ENCODE results near the gene NLN.
"Not testable (repeated sequence)": the region's sequence is repeated elsewhere in the genome, so short reads cannot be mapped to it uniquely, and the experiment has no call there.

GRCh38 chr5:65871776-65872175 lies 149.8 kb downstream of the NLN start:
- TF ChIP-seq, protein P1, sequence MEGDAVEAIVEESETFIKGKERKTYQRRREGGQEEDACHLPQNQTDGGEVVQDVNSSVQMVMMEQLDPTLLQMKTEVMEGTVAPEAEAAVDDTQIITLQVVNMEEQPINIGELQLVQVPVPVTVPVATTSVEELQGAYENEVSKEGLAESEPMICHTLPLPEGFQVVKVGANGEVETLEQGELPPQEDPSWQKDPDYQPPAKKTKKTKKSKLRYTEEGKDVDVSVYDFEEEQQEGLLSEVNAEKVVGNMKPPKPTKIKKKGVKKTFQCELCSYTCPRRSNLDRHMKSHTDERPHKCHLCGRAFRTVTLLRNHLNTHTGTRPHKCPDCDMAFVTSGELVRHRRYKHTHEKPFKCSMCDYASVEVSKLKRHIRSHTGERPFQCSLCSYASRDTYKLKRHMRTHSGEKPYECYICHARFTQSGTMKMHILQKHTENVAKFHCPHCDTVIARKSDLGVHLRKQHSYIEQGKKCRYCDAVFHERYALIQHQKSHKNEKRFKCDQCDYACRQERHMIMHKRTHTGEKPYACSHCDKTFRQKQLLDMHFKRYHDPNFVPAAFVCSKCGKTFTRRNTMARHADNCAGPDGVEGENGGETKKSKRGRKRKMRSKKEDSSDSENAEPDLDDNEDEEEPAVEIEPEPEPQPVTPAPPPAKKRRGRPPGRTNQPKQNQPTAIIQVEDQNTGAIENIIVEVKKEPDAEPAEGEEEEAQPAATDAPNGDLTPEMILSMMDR (optimal IDR thresholded peaks at IDR 0.05 in 1 of 3, IDR thresholded peaks at IDR 0.05 in 1 of 3, conservative IDR thresholded peaks at IDR 0.05 in 1 of 3; ENCODE audit: extremely low read depth in 1 of 3, insufficient read depth in 2 of 3, low read length in 3 of 3): not testable (repeated sequence)
- TF ChIP-seq EZH2 (IDR thresholded peaks at IDR 0.05; ENCODE audit: low read length): not testable (repeated sequence)
